ENCODE results near the gene PCAT6.
"Not testable (repeated sequence)": the region's sequence is repeated elsewhere in the genome, so short reads cannot be mapped to it uniquely, and the experiment has no call there.

The PCAT6 gene

GRCh38 chr1:202825748-202826147 lies 15.0 kb downstream of the PCAT6 start:
- CTCF ChIA-PET, result no interaction called here

GRCh38 chr1:202829223-202829622 lies 18.5 kb downstream of the PCAT6 start:
- POLR2A ChIA-PET (ENCODE audit: low non-redundant PET); CTCF ChIA-PET; H3K27ac ChIP-seq; DNase-seq (ENCODE audit: low spot score): not testable (repeated sequence)

More at GRCh38 chr1:202825748-202826147, 15.0 kb downstream of the PCAT6 start:
- no peak overlapping the region for H3K27ac ChIP-seq
- TF ChIP-seq CTCF (conservative IDR thresholded peaks at IDR 0.05; ENCODE audit: low read depth), result no peak
- DNase-seq (ENCODE audit: low spot score), result no peak
- POLR2A ChIA-PET (ENCODE audit: low non-redundant PET), result interaction anchor here (0.5 kb wide), 1 partner anchor 1595 kb away, joined by 3 read pairs; no protein-coding TSS in a partner anchor

GRCh38 chr1:202831906-202832305 lies 21.2 kb downstream of the PCAT6 start:
- no peak overlapping the region for H3K27ac ChIP-seq
- CTCF ChIA-PET, result interaction anchor here (0.6 to 1.0 kb wide), 2 partner anchors 12 to 1484 kb away, joined by 3 to 4 read pairs; no protein-coding TSS in a partner anchor
- DNase-seq (ENCODE audit: low spot score), result no peak
- TF ChIP-seq CTCF (conservative IDR thresholded peaks at IDR 0.05; ENCODE audit: low read depth), result no peak
- POLR2A ChIA-PET (ENCODE audit: low non-redundant PET), result no interaction called here

- no peak overlapping the region for H3K27ac ChIP-seq
- CTCF ChIA-PET, result interaction anchor here (0.6 to 1.3 kb wide), 6 partner anchors 11 to 1289 kb away, joined by 3 read pairs; no protein-coding TSS in a partner anchor
- peak; percentile 79 for DNase-seq (ENCODE audit: low spot score)
- TF ChIP-seq CTCF (conservative IDR thresholded peaks at IDR 0.05; ENCODE audit: low read depth), result no peak
- POLR2A ChIA-PET (ENCODE audit: low non-redundant PET), result no interaction called here
These were observed 24.2 kb downstream of the PCAT6 start for GRCh38 chr1:202834771-202835547.

- no peak overlapping the region for H3K27ac ChIP-seq
- no peak for DNase-seq (ENCODE audit: low spot score)
- POLR2A ChIA-PET (ENCODE audit: low non-redundant PET), result no interaction called here
- CTCF ChIA-PET, result interaction anchor here (0.9 to 1.3 kb wide), 3 partner anchors 10 to 25 kb away, joined by 3 read pairs; no protein-coding TSS in a partner anchor
- no peak for TF ChIP-seq CTCF (conservative IDR thresholded peaks at IDR 0.05; ENCODE audit: low read depth)
These were observed 24.9 kb downstream of the PCAT6 start for GRCh38 chr1:202835548-202836072.

- TF ChIP-seq CTCF (conservative IDR thresholded peaks at IDR 0.05; ENCODE audit: low read depth), result no peak
- H3K27ac ChIP-seq, result no peak overlapping the region
- peak; percentile 90 for DNase-seq (ENCODE audit: low spot score)
- ChIA-PET POLR2A (ENCODE audit: low non-redundant PET) (interaction anchor here (0.8 kb wide), 1 partner anchor 24 kb away, joined by 4 read pairs; no protein-coding TSS in a partner anchor), CTCF (interaction anchor here (0.6 to 1.2 kb wide), 3 partner anchors 24 to 134 kb away, joined by 3 read pairs; no protein-coding TSS in a partner anchor)
These were observed 26.1 kb downstream of the PCAT6 start for GRCh38 chr1:202836623-202837403.
